Measurements from ENCODE around the gene NFIX. TPM values are rescaled to one million over a fixed set of nuclear protein-coding genes. Genes with fewer than 3 reads are reported as not detected.

Gene NFIX
- total and polyA plus RNA-seq, 2 of the 13 experiments (the other 11 are each of a cell fraction or from before 2014, with no cell fraction given): 3.4 to 5.4 TPM

GRCh38 chr19:13026462-13027370, 31.4 kb downstream of the NFIX start (continued):
- TF ChIP-seq ZNF143 (CRISPR knock-in tag; IDR thresholded peaks at IDR 0.05) (no peak), SRY (CRISPR knock-in tag; IDR thresholded peaks at IDR 0.05) (no peak), EED (CRISPR knock-in tag; IDR thresholded peaks at IDR 0.05) (no peak), BATF2 (CRISPR knock-in tag; IDR thresholded peaks at IDR 0.05) (no peak), ETS1 (CRISPR knock-in tag; IDR thresholded peaks at IDR 0.05) (no peak), PHF20 (CRISPR knock-in tag; IDR thresholded peaks at IDR 0.05) (no peak), ZNF224 (CRISPR knock-in tag; IDR thresholded peaks at IDR 0.05) (no peak), KLF11 (CRISPR knock-in tag; IDR thresholded peaks at IDR 0.05) (peak; percentile 50; the same call in 1 of the 2 replicates), HDAC2 (CRISPR knock-in tag; IDR thresholded peaks at IDR 0.05) (peak; percentile 91), ZNF318 (CRISPR knock-in tag; IDR thresholded peaks at IDR 0.05) (no peak), SRSF9 (IDR thresholded peaks at IDR 0.05; ENCODE audit: borderline replicate concordance, insufficient read depth, low read depth, low read length, poor library complexity, severe bottlenecking) (no peak), ZBTB42 (CRISPR knock-in tag; IDR thresholded peaks at IDR 0.05) (no peak), ZIK1 (CRISPR knock-in tag; IDR thresholded peaks at IDR 0.05; ENCODE audit: borderline replicate concordance, low read depth) (no peak), NFE2L2 (IDR thresholded peaks at IDR 0.05; ENCODE audit: low read length) (no peak), PTBP1 (IDR thresholded peaks at IDR 0.05; ENCODE audit: low read depth, low read length, poor library complexity, severe bottlenecking) (no peak), ZNF772 (CRISPR knock-in tag; IDR thresholded peaks at IDR 0.05) (no peak), CREBL2 (CRISPR knock-in tag; IDR thresholded peaks at IDR 0.05; ENCODE audit: borderline replicate concordance) (no peak), MLLT10 (CRISPR knock-in tag; IDR thresholded peaks at IDR 0.05) (no peak), RFXAP (CRISPR knock-in tag; IDR thresholded peaks at IDR 0.05; ENCODE audit: borderline replicate concordance) (no peak), ZNF550 (CRISPR knock-in tag; IDR thresholded peaks at IDR 0.05; ENCODE audit: borderline replicate concordance) (no peak)
